Midbrain (tissue), 1 donor: ENCODE results near the gene LDHD.

Experiments
- DNase-seq: peaks from one replicate; lab custom pipeline; 2025; lab: John Stamatoyannopoulos, UW

The LDHD gene

DNA sequence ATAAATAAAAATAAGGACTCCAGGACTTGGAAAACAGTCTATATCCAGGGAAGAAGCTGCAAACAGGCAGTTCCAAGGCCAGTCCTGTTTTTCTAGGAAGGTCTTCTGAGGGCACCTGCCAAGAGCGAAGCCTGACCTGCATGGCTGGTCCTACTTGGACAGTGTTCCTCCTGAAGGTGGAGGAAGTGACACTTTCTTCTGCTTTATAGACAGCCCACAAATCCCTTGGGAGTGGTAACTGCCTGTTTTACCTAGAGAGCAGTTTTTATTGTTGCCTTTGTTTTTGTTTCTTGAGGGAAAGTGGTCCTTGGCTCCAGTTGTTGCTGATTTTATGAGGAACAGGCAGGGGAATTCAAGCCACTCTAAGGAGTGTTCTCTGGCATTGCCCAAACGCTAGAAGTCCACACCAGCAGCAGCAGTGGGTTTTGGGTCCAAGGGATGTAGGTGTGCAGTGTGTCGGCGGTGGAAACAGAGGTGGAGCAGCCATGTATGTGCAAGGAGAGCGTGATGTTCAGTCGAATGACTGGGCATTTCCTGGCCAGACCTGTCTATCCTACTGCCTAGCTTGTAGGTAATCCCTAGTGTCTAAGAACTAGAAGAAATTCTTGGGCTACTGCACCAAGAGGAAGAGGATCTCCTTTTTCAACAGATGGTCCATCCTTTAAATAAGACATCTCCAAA lies 35.3 kb downstream of the LDHD start:
- DNase-seq: no peak

GRCh38 chr16:75080205-75081029 lies 36.2 kb downstream of the LDHD start:
- no peak for DNase-seq

- DNase-seq: no peak
These were observed 37.1 kb downstream of the LDHD start for GRCh38 chr16:75079346-75079926.

- DNase-seq: no peak
These were observed 37.7 kb downstream of the LDHD start for GRCh38 chr16:75078886-75079285.

DNA sequence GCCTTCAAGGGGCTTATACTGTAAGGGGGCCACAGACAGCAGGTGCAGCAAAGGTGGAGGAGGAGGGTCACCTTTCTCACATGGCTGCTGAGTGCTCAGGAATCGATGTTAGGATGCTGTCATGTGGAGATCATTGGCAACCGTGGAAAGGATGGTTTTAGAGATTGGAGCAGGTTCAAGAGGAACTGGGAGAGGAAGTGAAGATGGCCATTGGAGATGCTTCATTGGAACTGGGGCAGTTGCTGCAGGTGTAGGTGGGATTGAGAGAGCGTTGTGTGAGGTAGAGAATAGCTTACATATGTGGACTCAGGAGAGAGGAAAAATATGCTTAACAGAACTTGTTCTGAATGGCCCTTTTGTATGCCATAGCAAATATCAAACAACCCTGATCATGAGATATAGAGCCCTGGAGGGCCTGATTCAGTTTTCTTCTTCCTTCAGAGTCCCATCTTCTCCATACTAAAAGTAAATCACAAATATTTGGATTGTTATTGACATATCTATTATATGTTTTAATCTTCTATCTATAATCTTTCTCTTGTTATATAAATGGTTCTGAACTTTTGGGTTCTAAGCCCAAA lies 40.8 kb downstream of the LDHD start:
- DNase-seq: no peak

DNA sequence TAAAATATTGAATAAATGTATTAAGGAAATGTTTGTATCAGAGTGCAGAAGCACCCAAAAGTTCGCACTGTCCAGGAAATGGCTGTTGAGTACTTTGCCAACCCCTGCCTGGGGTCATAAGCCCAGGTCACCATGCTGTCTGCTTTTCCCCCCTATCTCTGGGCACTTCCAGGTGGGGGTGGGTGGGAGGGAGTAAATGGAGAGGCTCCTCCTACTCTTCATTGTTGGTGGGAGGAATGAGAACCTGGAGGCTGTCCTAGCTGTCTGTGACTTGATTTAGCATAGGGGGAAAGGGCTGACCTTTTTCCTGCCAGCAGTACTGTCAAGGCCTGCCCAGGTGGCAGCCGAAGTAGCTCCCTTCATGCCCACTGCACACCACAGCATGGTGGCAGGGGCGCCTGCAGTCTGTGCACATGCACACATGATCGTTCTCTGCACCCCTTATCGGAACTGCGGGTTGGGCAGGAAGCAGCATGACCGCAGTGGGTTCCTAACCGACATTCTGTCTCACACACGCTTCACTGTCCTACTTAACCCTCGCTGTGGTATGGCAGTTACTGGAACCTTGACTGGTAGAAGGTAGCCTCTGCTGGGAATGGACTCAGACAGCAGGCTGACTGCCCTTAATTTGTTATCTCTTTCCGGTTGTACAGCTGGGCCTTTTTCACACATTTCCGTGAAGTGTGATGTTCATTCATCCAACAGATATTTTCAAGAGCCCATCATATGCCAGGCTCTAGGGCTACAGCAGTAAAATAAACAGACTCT lies 41.5 kb downstream of the LDHD start:
- no peak for DNase-seq

- no peak for DNase-seq
These were observed 42.2 kb downstream of the LDHD start for GRCh38 chr16:75074304-75074793.

- DNase-seq: no peak
These were observed 42.9 kb downstream of the LDHD start for GRCh38 chr16:75073545-75074303.

DNA sequence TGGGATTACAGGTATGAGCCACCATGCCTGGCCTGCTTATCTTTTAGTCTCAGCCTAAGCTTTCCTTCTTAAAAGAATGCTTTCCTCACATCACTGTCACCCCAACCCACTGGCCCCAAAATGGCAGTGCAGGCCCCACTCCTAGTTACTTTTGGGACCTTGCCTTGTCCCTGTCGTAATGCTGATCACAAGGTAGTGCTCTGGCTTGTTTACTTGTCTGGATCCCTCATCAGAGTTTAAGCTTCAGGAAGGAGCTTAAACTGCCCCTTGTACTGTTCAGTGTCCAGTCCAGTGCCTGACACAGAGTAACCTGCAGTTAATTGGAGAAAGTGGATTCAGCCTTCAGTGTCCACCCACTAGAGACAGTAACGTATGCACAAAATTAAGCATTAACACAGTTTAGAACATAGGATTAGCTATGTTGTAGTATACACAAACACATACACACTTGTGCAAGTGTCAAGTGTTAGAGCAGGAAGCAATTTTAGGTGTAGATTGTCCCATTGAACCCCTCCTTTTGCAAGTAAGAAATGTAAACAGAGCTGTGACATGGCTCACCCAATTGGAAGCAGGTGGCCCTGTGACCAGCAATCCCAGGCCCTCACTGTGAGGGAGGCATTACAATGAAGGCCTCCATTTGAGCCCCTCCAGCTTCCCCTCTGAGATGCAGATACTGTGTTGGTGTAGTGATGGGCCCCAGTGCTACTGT lies 44.2 kb downstream of the LDHD start:
- DNase-seq: no peak

GRCh38 chr16:75071621-75072020 lies 45.0 kb downstream of the LDHD start:
- no peak for DNase-seq

GRCh38 chr16:75070012-75070841 lies 46.4 kb downstream of the LDHD start:
- DNase-seq: peak; percentile 26

DNA sequence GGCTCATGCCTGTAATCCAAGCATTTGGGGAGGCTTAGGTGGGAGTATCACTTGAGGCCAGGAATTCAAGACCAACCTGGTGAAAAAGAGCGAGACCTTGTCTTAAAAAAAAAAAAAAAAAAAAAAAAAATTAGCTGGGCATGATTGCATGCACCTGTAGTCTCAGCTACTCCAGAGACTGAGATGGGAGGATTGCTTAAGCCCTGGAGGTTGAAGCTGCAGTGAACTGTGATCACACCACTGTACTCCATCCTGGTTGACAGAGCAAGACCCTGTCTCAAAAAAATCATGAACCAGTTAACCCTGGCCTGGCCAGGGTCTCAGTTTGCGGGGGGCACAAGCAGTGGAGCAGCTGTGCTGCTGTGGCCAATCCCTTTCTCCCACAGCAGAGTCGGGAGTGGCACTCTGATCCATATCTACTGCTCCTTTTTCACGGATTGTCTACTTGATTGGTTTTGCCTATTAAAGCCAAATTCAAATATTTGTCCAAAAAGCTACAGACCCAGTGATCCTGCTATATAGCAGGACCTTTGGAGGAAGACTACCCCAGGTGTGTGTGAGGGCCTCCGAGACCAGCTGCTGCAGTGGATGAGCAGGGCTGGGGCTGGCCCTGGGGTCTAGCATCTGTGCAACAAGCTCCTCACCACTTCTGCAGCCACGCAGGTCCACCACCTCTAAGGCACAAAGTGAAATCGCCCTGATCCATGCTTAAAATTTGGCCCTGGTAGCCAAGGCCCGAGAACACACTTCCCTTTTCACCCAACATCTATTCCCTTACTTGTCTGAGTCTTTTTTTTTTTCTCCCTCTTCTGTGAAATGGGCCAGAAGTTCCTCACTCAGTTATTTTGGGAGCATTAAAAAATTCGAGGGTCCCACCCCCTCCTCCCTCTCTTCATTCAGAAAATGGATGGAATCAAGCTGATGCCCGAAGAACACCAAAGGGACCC lies 48.2 kb downstream of the LDHD start:
- no peak for DNase-seq

- no peak for DNase-seq
These were observed 49.6 kb downstream of the LDHD start for GRCh38 chr16:75066861-75067447.

DNA sequence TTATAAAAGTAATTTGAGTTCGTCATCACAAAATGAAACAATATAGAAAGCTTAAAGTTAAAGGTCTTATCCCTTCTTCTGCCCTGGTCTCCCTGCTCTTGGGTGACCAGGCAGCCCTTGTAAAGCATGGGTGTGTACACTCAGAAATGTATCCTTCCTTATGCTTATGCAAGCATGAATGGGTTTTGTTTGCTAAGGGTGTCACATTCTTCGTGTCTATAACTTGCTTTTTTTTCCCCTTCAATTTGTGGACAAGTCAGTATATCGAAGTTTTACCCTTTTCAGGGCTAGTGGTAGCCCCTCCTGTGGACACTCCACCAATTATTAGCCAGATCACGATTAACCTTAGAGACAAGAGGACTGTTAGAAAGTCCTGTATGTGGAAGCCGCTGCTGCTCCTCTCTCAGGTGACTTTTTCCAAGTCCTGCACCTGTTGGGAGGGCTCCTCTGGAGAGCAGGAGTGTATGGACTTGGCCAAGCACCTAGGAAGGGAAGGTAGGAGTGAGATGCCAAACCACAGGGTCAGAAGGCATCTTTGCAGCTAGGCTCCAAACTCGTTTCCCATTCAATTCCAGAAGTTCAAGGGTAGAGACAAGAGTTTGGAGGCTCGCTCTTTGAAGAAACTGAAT lies 50.9 kb downstream of the LDHD start:
- DNase-seq: no peak

GRCh38 chr16:75065149-75065505 lies 51.5 kb downstream of the LDHD start:
- DNase-seq: no peak

- no peak for DNase-seq
These were observed 52.0 kb downstream of the LDHD start for GRCh38 chr16:75064403-75065148.

- DNase-seq: no peak
These were observed 53.0 kb downstream of the LDHD start for GRCh38 chr16:75063549-75064088.
